GDM1 (cell line): ENCODE measurements around the gene PCK2.

ENCODE experiments used
- DNase-seq: peaks from one replicate; lab custom pipeline; 2025; lab: John Stamatoyannopoulos, UW

PCK2 gene

DNA sequence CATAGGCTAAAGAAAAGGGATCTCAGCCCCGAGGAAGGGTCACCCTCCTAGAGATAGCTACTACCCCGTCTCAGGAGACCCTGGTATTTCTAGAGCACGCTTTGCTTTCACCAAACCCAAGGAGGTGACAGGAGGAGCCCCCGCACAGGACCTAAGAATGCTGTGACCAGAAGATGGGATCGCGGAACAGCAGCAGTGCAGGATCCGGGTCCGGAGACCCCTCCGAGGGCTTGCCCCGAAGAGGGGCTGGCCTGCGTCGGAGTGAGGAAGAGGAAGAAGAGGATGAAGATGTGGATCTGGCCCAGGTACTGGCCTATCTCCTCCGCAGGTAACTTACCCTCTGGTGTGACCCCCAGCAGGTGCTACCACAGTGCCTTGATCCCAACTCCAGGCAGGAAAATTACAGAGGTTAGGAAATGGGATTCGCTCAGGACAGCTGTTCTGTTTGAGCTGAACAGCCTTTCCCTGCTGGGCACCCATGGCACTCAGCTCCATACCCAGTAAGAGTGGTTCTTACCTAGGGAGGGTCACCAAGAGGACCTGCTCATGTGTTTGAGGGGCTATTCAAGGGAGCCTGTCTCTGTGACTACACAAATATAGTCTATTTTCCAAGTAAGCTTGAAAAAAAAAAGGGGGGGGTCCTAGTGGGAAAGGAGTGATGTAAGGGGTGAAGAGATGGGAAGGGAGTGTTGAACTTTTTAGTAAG is 21.5 kb downstream of the PCK2 start:
- DNase-seq: no peak

DNA sequence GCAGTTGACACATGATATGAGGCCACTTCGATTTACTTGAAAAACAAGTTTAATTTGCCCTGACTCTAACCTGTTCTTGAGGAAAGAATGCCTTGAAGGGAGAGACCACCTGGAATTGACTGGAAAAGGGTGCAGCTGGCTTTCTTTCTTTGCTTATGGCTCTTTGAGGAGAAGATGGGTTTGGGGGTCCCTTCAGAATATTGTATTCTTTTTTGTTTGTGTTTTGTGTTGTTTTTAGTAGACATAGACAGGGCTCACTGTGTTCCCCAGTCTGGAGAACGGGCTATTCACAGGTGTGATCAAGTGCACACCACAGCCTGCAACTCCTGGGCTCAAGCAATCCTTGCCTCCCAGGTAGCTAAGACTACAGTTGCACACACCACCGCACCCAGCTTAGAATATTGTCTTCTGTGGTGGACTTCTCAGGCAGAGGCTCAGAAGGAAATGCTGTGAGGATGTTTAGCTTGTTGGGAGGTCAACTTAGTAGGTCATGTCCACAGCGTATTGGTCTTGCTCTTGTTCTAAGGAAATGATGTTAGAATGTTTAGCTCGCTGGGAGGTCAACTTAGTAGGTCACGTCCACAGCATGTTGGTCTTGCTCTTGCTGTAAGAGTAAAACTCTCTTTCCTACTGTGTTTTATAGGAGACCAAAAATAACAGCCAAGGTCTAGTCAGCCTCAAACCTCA is 22.2 kb downstream of the PCK2 start:
- DNase-seq: no peak

DNA sequence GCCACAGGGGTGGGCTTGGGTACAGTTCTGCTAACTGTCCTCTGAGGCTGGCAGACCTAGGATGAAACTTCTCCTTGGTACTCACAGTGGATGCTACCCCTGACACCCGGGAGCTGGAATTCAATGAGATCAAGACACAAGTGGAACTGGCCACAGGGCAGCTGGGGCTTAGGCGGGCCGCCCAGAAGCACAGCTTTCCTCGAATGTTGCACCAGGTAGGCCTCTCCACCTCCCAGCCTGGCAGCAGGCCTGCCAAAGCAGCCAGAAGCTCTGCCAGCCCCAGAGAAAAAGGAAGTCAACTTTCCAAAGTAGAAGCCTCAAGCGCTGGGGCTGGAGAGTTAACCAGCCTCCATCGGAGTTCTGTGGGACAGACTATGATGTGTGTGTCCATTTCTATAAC is 23.1 kb downstream of the PCK2 start:
- DNase-seq: no peak

DNA sequence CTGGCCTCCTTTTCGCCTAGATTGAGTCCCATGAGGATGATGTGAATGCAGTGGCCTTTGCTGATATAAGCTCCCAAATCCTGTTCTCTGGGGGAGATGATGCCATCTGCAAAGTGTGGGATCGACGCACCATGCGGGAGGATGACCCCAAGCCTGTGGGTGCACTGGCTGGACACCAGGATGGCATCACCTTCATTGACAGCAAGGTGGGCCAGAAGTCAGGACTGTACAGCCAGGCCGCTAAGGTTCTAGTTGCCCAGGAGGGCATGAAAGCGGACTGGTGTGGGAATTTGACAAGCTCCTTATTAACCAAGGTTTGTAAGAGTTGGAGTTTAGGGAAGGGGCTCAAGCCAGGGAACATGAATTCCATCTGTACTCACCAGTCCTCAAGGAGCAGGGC is 25.6 kb downstream of the PCK2 start:
- no peak for DNase-seq

DNA sequence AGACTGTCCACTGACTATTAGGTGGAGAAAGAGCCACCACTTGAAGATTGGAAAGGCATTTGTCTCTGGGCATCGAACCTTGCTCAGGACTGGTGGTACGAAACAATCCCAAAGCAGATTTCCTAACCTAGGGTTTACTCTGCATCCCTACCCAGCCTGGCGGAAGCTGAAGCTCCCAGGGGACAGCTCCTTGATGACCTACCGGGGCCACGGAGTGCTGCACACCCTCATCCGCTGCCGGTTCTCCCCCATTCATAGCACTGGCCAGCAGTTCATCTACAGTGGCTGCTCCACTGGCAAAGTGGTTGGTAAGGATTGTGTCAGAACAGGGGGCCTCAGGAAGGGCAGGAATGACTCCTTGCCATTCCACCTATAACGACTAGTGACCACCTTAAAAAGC is 27.1 kb downstream of the PCK2 start:
- no peak for DNase-seq

DNA sequence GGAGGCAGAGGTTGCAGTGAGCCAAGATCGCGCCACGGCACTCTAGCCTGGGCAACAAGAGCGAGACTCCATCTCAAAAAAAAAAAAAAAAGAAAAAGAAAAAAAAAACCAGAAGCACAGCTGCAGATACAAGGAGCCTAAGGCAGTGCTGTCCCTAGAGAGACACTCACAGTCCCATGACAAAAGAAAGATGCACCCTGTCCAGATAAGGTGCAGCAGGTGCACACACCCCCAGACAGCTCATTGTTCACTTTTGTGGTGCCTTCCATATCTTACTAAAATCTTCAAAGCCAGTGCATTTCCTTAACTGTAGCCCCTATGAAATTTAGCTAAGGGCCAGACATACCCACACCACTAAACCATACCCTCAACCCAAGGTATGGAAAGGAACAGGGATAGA is 28.3 kb downstream of the PCK2 start:
- DNase-seq: no peak

DNA sequence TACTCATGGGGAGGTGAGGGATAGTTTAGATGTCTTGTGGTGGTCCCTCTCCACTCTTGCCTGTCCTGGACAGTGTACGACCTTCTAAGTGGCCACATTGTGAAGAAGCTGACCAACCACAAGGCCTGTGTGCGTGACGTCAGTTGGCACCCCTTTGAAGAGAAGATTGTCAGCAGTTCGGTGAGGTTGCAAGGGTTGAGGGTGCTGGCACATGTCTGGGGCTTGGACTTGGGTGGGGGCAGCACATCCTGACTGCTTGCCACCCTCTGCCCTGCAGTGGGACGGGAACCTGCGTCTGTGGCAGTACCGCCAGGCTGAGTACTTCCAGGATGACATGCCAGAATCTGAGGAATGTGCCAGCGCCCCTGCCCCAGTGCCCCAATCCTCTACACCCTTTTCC is 28.8 kb downstream of the PCK2 start:
- no peak for DNase-seq

DNA sequence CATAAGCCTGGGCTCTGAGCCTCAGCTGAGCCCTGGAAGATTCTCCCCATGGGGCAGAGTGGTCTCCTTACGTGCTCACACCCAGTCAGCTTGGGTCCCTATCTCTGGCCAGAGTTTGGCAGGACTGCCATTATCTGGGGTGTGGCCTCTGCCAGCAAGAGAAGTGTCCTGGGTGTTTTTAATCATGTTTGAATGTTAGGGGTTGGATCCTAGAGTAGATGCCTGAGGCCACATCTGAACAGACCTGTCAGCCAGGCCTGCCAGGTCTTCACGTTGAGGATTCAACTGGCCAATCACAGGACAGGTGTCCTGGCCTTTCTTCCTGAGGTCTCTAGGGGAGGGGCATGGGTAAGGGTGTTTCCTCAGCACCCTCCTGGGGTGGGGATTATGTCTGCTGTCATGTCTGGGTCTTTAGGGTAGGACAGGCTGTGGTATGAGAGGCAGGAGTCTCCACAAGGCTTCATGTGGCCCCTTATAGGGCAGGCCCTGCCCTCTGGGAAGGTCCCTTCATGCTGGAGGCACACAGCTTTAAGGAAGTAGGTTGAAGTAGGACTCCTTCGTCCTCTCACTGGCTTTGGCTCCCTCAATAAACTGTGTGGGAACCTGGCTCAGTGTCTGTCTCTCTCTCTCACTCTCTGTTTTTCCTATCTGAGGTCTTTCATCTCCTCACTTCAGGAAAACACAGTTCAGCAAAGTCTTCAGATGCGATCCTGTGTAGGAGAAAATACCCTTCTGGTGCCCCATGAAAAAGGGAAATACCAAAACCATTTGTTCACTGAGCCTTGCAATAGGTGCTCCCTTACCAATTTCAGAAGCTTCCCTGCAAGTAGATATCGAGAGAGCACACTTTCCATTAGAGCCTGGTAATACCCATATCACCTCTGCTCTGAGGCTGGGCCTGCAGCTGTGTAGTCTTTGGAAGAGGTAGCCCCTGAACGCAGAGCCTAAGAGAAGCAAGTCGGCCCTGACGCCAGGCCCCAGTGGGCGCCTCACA is 29.6 kb downstream of the PCK2 start:
- DNase-seq: no peak

DNA sequence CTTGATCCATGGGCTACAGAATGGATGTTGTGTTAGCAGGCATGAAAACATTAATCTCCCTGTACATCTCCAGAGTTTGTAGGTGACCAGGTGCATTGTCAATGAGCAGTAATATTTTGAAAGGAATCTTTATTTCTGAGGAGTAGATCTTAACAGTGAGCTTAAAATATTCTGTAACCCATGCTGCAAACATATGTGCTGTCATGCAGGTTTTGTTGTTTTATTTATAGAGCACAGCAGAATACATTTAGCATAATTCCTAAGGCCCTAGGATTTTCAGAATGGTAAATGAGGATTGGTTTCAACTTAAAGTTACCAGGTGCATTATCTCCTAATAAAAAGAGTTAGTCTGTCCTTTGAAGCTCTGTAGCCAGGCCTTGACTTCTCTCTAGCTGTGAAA is 32.8 kb downstream of the PCK2 start:
- DNase-seq: no peak

DNA sequence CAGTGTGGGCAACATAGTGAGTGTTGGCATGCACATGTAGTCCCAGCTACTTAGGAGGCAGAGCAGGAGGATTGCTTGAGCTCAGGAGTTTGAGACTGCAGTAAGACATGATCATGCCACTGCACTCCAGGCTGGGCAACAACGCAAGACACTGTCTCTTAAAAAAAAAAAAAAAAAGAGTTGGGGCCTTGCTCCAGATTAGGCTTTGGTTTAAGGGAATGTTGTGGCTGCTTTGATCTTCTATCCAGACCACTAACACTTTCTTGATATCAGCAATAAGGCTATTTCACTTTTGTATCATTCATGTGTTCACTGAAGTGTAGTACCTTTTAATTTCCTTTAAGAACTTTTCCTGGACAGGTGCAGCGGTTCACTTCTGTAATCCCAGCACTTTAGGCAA is 33.6 kb downstream of the PCK2 start:
- no peak for DNase-seq

DNA sequence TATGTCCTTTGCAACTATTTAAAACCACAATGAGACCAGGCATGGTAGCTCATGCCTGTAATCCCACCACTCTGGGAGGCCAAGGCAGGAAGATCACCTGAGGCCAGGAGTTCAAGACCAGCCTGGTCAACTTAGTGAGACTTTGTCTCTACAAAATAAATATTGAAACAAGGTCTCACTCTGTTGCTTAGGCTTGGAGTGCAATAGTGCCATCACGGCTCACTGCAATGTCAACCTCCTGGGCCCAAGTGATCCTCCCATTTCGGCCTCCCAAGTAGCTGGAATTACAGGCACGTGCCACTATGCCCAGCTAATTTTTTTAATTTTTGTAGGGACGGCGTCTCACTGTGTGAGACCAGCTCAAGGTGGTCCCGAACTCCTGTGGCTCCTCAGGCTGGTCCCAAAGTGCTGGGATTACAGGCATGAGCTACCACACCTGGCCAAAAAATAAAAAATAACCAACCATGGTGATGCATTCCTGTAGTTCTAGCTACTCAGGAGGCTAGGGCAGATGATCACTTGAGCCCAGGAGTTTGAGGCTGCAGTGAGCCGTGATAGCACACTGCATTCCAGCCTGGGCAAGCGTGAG is 35.4 kb downstream of the PCK2 start:
- DNase-seq: no peak

DNA sequence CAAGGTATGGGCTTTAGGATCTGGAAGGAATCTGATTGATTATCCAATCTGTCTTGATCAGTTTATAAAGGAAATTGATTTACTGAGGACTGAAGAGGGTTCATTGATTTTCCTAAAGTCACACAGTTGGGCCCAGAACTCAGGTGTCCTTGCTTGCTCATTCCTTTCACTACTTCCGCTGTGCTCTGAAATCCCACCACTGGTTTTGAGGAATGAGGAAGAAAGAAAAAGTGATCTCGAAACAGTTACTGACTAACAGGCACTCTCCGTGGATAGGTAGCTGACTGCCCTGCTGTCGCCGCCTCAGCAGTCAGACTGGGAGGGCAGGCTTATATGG is 36.2 kb downstream of the PCK2 start, which contains the start of gene FITM1:
Gene FITM1 (plus strand): TSS at position 280 of the 337 bp plus-strand sequence. CDS start 905 bp downstream, outside the sequence.
- DNase-seq: no peak

DNA sequence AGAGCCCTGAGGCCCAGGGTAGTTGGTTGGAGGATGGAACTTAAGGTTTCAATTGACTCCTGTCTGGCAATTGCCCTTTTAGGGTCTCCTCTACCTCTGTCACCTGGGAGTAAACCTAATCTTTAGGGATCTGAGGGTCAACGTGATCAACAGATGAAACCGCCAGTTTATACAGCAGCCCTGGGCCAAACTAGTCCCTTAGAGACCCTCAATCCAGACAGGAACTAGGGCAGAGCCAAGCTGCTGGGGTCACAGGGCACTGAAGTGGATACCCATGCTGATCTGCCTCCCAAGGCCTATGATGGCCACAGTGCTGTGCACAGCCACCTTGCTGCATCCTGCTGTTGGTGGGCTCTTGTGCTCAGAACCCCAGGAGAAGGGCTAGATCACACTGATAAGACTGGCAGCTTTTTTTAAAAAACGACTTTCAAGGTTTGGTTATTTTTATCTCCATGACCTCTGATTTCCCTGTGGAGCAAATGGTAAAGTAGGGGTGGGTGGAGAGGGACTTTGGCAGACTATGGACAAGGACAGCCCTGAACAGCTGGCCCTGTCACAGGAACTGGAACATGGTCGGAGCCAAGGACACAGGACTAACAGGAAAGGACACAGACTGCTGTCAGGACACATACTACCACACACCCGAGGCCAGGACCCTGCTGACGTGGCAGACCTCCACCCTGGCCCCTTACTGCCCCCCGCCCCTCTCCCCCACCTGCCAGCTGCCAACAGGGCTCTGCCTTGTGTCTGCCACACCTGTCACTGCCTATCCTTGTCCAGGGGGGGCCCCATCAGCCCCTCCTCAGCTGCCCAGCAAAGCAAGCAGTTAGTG is 36.8 kb downstream of the PCK2 start:
- no peak for DNase-seq

DNA sequence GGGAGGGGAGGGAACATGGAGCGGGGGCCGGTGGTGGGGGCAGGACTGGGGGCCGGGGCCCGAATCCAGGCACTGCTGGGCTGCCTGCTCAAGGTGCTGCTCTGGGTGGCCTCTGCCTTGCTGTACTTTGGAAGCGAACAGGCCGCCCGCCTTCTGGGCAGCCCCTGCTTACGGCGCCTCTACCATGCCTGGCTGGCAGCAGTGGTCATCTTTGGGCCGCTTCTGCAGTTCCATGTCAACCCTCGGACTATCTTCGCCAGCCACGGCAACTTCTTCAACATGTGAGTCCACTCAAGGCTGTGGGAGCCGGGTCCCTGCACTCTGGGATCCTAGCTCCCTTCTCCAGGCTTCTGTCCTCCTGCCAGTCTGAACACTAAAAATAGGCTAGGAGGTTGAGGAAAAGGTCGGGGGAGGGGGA is 37.4 kb downstream of the PCK2 start:
- no peak for DNase-seq

DNA sequence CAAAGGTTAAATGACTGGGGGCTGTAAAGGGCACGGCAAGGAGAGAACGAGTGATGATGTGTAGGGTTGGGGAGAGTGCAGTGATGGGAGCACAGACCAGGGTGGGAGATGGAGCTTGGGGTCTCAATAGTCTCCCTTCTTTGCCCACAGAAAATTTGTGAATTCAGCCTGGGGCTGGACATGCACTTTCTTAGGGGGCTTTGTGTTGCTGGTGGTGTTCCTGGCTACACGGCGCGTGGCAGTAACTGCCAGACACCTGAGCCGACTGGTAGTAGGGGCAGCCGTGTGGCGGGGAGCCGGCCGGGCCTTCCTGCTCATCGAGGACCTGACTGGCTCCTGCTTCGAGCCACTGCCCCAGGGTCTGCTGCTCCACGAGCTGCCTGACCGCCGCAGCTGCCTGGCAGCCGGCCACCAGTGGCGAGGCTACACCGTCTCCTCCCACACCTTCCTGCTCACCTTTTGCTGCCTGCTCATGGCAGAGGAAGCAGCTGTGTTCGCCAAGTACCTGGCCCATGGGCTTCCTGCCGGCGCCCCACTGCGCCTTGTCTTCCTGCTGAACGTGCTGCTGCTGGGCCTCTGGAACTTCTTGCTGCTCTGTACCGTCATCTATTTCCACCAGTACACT is 38.1 kb downstream of the PCK2 start:
- no peak for DNase-seq

DNA sequence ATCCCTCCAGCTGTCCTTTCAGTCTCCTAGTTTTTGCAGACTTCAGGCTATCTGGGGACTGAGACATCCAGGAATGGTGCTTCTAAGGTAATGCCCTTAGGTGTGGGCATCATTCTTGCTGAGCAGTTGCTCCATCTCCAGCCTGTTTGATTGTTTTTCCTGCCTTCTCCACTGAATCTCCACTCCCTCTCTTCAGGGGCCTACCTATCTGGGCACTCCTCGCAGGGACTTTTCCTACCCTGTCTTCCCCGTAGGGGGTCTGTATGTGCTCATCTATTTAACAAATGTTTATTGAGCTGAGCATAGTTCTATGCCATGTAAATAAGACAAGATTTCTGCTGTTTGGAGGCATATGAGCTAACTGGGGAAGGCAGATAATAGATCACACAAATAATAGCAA is 38.9 kb downstream of the PCK2 start:
- DNase-seq: no peak

DNA sequence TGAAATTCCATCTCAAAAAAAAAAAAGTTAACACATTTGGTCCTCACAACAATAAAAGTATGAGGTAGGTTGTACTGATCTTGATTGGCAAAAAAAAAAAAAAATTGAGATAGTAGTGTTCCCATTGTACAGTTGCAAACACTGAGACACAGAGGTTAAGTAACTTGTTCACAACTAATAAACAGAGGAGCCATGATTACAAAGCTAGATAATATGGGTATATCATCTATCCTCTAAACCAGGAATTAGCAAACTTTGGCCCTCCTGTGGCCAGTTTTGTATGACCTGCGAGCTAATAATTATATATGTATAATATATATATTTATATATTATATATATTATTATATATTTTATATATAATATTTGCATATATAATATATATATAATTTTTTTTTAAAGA is 39.6 kb downstream of the PCK2 start:
- no peak for DNase-seq

DNA sequence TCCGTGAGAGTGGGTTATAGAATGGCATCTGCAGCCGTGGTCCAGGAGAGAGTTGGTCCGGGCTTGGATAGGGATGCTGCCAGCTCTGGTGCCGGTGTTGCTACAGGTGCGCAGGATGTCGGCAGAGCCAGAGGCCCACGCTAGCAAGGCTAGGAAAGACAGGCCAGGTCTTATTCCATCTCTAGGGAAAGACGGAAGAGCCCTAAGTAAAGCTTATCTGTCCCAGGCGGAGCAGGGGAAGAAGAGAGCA is 41.4 kb downstream of the PCK2 start:
- DNase-seq: no peak

DNA sequence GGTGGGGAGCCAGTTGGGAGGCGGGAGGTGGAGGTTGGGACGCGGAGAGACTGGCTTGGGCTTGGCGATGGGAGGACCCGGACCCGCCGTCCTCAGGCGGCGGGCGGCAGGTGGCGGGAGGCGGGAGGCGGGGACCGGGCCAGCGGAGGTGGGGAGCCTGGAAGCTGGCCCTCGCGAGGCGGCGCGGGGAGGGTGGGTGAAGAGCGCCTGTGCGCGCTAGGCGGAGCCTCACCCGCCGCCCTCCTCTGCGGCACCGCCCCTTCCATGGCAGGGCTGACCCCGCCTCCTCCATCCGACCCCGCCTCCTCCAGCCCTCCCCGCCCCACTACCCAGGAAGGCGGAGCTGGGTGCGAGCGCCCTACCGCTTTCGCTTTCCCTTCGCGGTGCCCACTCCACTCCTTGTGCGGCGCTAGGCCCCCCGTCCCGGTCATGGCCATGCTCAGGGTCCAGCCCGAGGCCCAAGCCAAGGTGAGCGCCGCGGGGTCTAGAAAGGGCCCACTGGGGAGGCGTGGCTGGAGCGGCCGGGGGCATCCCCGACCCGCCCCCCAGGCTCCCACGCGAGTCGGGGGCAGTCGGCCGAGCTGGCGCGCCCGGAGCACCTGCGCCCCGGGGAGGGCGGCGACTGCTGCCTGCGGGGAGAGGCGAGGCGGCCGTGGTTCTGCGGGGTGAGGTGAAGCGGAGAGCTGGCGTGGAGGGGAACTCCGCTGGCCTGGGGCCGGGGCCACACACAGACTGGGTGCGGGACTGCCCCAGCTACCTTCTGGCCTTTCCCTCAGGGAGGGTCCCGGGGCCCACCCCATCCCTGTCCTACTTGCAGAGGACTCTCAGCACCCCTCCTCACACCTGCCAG is 41.9 kb downstream of the PCK2 start, which contains the start of gene PSME1:
Gene PSME1 (plus strand): TSS at position 361 of the 850 bp plus-strand sequence. CDS start 69 bp downstream, at position 430.
- peak; percentile 89 for DNase-seq
